HG03045 (cell line): ENCODE measurements around the gene CAPN8.

Experiments used
- ATAC-seq: cut with Tn5 transposase; IDR thresholded peaks from one replicate; pipeline ENCODE4 v1.9.1; 2021; ENCODE audit warnings: mild to moderate bottlenecking, moderate library complexity; ENCODE audit not compliant: unreplicated experiment

The CAPN8 gene

GRCh38 chr1:223702735-223703667, 37.5 kb upstream of the CAPN8 start:
- no peak for ATAC-seq

GRCh38 chr1:223700942-223701637, 35.6 kb upstream of the CAPN8 start:
- ATAC-seq: no peak

GRCh38 chr1:223700388-223700918, 35.0 kb upstream of the CAPN8 start:
- ATAC-seq: no peak

GRCh38 chr1:223695941-223696340, 30.4 kb upstream of the CAPN8 start:
- no peak for ATAC-seq

- no peak for ATAC-seq
Observed at GRCh38 chr1:223695014-223695548, 29.6 kb upstream of the CAPN8 start.

- ATAC-seq: no peak
Observed at GRCh38 chr1:223691121-223691520, 25.6 kb upstream of the CAPN8 start.

GRCh38 chr1:223684488-223684792, 18.9 kb upstream of the CAPN8 start:
- ATAC-seq: no peak

GRCh38 chr1:223683586-223684487, 18.3 kb upstream of the CAPN8 start:
- ATAC-seq: no peak

GRCh38 chr1:223682502-223682901, 17.0 kb upstream of the CAPN8 start:
- no peak for ATAC-seq

GRCh38 chr1:223680188-223680587, 14.7 kb upstream of the CAPN8 start:
- ATAC-seq: no peak

- ATAC-seq: no peak
Observed at GRCh38 chr1:223678841-223679240, 13.3 kb upstream of the CAPN8 start.

- no peak for ATAC-seq
Observed at GRCh38 chr1:223674119-223674890, 8.8 kb upstream of the CAPN8 start.

GRCh38 chr1:223670458-223671159, 5.1 kb upstream of the CAPN8 start:
- no peak for ATAC-seq

GRCh38 chr1:223669003-223669795, 3.7 kb upstream of the CAPN8 start:
- ATAC-seq: no peak

GRCh38 chr1:223667484-223668182, 2.1 kb upstream of the CAPN8 start:
- no peak for ATAC-seq

- ATAC-seq: no peak
Observed at GRCh38 chr1:223664106-223664505, 1.4 kb downstream of the CAPN8 start.

GRCh38 chr1:223662943-223663342, 2.6 kb downstream of the CAPN8 start:
- ATAC-seq: no peak

- no peak for ATAC-seq
Observed at GRCh38 chr1:223659711-223660110, 5.8 kb downstream of the CAPN8 start.
